Pulmonary artery endothelial cell (primary cell): ENCODE measurements around the gene F5. TPM values are rescaled to one million over a fixed set of nuclear protein-coding genes. Genes with fewer than 3 reads are reported as not detected.
A peak's percentile ranks its signal among the peaks of the same experiment; 100 is the strongest.
"Not testable (repeated sequence)": the region's sequence is repeated elsewhere in the genome, so short reads cannot be mapped to it uniquely, and the experiment has no call there.

Experiments used
- DNase-seq: peaks from one replicate; pipeline ENCODE4 v3.0.0-alpha.2; 2011; ENCODE audit warnings: low read depth, low spot score
- total RNA-seq: library from RNA; depleted of rRNA; stranded (reverse); fragments of >200 nt; gene quantifications from 2 replicates; pipeline ENCODE4 v1.2.3, GENCODE V29; 2014

The F5 gene
- total RNA-seq, 1 donor from 2014 or later = 0.13 TPM

GRCh38 chr1:169546087-169546995 is 39.9 kb downstream of the F5 start:
- DNase-seq = peak; percentile 27

- no peak for DNase-seq
Observed at GRCh38 chr1:169545472-169545871, 40.8 kb downstream of the F5 start.

- DNase-seq = no peak
Observed at GRCh38 chr1:169538998-169539871, 47.0 kb downstream of the F5 start.

GRCh38 chr1:169534653-169535052 is 51.6 kb downstream of the F5 start:
- DNase-seq = no peak

GRCh38 chr1:169533528-169534190 is 52.6 kb downstream of the F5 start:
- DNase-seq = not testable (repeated sequence)

- DNase-seq = no peak
Observed at GRCh38 chr1:169530448-169530847, 55.8 kb downstream of the F5 start.

- DNase-seq = no peak
Observed at GRCh38 chr1:169529068-169529642, 57.1 kb downstream of the F5 start.

GRCh38 chr1:169528215-169529067 is 57.8 kb downstream of the F5 start:
- no peak for DNase-seq

GRCh38 chr1:169527451-169528214 is 58.6 kb downstream of the F5 start:
- no peak for DNase-seq

- DNase-seq = no peak
Observed at GRCh38 chr1:169527001-169527400, 59.3 kb downstream of the F5 start.

GRCh38 chr1:169526120-169526832 is 60.0 kb downstream of the F5 start:
- DNase-seq = no peak

GRCh38 chr1:169525391-169525790 is 60.9 kb downstream of the F5 start:
- no peak for DNase-seq

- DNase-seq = no peak
Observed at GRCh38 chr1:169523904-169524303, 62.4 kb downstream of the F5 start.

- DNase-seq = no peak
Observed at GRCh38 chr1:169521226-169521625, 65.1 kb downstream of the F5 start.

- DNase-seq = no peak
Observed at GRCh38 chr1:169517558-169518186, 68.6 kb downstream of the F5 start.

- DNase-seq = no peak
Observed at GRCh38 chr1:169515641-169516040, 70.6 kb downstream of the F5 start.

GRCh38 chr1:169514566-169515270 is 71.6 kb downstream of the F5 start:
- DNase-seq = no peak

GRCh38 chr1:169513208-169513607 is 73.1 kb downstream of the F5 start:
- no peak for DNase-seq
